Body of pancreas (tissue), 4 donors: Measurements from ENCODE around the gene SMARCA2.

Experiments
- POLR2A ChIP-seq, 3 donors: fragments of 450-650 bp; IDR thresholded peaks; one replicate each; pipeline ENCODE4 v1.6.1; 2016; ENCODE audit warnings: antibody characterized with exemption in 3 of 3, mild to moderate bottlenecking in 2 of 3
- TF ChIP-seq, protein P1 (sequence below), 7 experiments: fragments of 450-650 bp in 4 of 7; fragments of 200-600 bp in 3 of 7; sonication (generic) in 3 of 7; IDR thresholded peaks; one replicate each; pipeline ENCODE4 v1.5.1; 2016 to 2019; ENCODE audit warnings: antibody characterized with exemption in 7 of 7

DNA sequence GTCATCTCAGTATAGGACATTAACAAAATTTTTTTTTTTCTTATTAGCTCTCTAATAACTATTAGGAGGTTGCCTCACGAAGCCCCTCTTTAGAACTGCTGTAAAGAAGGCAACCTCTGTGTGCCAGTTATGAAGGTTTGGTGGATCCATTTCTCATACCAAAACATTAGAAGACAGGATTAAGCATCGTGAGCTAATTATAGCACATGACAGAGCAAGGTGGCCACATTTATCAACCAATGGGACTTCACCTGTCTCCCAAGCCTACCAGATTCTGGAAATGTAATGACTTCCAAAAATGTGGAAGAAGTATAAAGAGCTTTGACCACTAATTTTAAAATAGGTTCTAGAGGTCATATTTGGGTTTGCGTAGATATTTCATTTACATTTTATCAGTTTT is 107.2 kb downstream of the SMARCA2 start:
- TF ChIP-seq, protein P1, sequence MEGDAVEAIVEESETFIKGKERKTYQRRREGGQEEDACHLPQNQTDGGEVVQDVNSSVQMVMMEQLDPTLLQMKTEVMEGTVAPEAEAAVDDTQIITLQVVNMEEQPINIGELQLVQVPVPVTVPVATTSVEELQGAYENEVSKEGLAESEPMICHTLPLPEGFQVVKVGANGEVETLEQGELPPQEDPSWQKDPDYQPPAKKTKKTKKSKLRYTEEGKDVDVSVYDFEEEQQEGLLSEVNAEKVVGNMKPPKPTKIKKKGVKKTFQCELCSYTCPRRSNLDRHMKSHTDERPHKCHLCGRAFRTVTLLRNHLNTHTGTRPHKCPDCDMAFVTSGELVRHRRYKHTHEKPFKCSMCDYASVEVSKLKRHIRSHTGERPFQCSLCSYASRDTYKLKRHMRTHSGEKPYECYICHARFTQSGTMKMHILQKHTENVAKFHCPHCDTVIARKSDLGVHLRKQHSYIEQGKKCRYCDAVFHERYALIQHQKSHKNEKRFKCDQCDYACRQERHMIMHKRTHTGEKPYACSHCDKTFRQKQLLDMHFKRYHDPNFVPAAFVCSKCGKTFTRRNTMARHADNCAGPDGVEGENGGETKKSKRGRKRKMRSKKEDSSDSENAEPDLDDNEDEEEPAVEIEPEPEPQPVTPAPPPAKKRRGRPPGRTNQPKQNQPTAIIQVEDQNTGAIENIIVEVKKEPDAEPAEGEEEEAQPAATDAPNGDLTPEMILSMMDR (IDR thresholded peaks at IDR 0.05): no peak
- TF ChIP-seq POLR2A (IDR thresholded peaks at IDR 0.05): no peak
